Activated T-cell treated with anti-CD3 and anti-CD28 coated beads, Interleukin-2, amount 50 U/mL, for 72 hours (primary cell): ENCODE data around the gene GAPDHS. TPM values are rescaled to one million over a fixed set of nuclear protein-coding genes. Genes with fewer than 3 reads are reported as not detected.

Source experiments
- ATAC-seq, 2 donors: fragments of 150-1000 bp; cut with Tn5 transposase; replicated peaks in 1 of 2; 2 replicates each; pipeline ENCODE4 v1.10.0; 2021; ENCODE audit warnings: moderate library complexity in 2 of 2, mild to moderate bottlenecking in 1 of 2
- DNase-seq, 2 donors: peaks; one replicate each; pipeline ENCODE4 v3.0.0; 2021 to 2022; ENCODE audit warnings: mixed read lengths in 1 of 2
- H3K27ac Mint-ChIP-seq: one replicate; pipeline ENCODE4 v1.8.0; 2022; ENCODE audit warnings: mild to moderate bottlenecking, moderate library complexity, mixed read lengths
- H3K27me3 Mint-ChIP-seq: one replicate; pipeline ENCODE4 v1.8.0; 2022; ENCODE audit warnings: low read depth, mixed read lengths
- H3K36me3 Mint-ChIP-seq, 2 donors: one replicate each; pipeline ENCODE4 v1.8.0; 2022; ENCODE audit warnings: mixed read lengths in 2 of 2, mild to moderate bottlenecking in 1 of 2; ENCODE audit not compliant: insufficient read depth in 2 of 2
- H3K4me1 Mint-ChIP-seq: one replicate; pipeline ENCODE4 v1.8.0; 2022; ENCODE audit warnings: low read depth, mixed read lengths
- H3K4me3 Mint-ChIP-seq, 2 donors: one replicate each; pipeline ENCODE4 v1.8.0; 2022; ENCODE audit warnings: mild to moderate bottlenecking in 2 of 2, mixed read lengths in 2 of 2, moderate library complexity in 2 of 2
- H3K9me3 Mint-ChIP-seq, 2 donors: one replicate each; pipeline ENCODE4 v1.8.0; 2022; ENCODE audit warnings: mixed read lengths in 2 of 2
- total RNA-seq, 2 donors: library from RNA; stranded (reverse); gene quantifications; one replicate each; pipeline ENCODE4 v1.2.3, GENCODE V29; 2022

The GAPDHS gene
- total RNA-seq, 2 donors from 2014 or later: not detected

DNA sequence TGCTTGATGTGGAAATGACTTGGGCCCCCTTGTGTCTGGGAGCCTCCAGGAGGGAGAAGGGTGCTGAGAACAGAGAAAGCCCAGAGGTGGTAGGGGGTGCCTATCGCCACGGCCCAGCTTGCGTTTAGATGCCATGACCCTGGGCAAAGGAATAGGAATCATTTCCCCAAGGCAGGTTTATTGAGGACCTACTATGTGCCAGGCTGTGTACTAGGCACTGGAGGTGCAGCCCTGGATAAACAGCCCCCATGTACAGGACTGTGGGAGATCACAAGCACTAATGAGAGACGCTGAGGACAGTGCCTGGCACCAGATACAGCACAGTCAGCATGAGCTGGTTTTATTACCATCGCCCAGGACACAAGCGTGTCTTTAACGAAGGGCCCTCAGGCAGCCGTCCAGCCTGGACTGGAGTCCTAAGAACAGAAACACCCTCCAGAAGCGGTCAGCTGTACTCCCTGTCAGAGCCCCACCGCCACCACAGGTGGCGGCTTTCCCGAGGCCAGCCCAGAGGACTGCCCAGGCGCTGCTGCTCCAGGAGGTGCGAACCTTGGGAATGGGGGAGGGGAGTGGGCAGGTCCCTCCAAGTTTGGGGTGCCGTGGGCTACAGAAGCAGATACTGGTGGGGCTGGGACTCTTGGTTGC lies 16.7 kb downstream of the GAPDHS start:
- H3K36me3 Mint-ChIP-seq: peaks cover 5 to 7% of the 10 kb centered on the region in 2 donors
- H3K27me3 Mint-ChIP-seq: no peaks in the 10 kb centered on the region
- H3K4me1 Mint-ChIP-seq: peaks cover 32% of the 10 kb centered on the region
- ATAC-seq (no peak), DNase-seq (no peak)
- H3K9me3 Mint-ChIP-seq: no peaks in the 10 kb centered on the region
- H3K4me3 Mint-ChIP-seq: no peak overlapping the region
- no peak overlapping the region for H3K27ac Mint-ChIP-seq

DNA sequence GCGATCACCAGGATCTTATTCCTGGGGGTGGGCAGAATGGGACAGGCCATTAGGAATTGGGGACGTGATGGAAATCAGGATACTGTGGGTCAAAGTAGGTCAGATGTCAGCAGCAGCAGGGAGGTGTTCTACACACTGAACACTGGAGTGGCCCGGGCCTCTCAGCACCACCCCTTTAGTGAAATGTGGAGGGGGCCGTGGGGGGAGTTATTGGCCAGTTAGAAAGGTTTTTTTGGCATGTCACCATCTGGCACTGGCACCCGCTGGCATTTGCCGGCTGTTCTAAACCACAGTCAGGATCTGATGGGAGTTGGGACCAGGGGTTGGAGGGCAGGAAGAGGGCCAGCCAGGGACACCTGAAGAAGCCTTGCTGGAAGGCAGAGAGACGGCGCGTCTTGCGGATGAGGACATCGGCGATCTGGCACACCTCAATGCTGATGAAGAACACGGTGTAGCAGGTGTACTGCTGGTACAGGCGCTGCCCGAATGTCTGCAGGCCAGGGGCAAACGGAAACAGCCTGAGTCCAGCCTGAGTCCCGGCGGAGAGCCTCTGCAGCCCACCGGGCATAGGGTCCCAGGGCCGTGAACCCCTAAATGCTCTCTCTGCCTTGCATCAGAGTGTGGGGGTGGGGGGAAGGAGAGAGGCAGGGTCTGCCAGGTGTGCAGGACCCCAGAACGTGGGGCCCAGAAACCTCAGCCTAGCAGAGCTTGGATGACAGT lies 18.0 kb downstream of the GAPDHS start:
- Mint-ChIP-seq H3K4me3 (no peak overlapping the region), H3K9me3 (no peaks in the 10 kb centered on the region)

DNA sequence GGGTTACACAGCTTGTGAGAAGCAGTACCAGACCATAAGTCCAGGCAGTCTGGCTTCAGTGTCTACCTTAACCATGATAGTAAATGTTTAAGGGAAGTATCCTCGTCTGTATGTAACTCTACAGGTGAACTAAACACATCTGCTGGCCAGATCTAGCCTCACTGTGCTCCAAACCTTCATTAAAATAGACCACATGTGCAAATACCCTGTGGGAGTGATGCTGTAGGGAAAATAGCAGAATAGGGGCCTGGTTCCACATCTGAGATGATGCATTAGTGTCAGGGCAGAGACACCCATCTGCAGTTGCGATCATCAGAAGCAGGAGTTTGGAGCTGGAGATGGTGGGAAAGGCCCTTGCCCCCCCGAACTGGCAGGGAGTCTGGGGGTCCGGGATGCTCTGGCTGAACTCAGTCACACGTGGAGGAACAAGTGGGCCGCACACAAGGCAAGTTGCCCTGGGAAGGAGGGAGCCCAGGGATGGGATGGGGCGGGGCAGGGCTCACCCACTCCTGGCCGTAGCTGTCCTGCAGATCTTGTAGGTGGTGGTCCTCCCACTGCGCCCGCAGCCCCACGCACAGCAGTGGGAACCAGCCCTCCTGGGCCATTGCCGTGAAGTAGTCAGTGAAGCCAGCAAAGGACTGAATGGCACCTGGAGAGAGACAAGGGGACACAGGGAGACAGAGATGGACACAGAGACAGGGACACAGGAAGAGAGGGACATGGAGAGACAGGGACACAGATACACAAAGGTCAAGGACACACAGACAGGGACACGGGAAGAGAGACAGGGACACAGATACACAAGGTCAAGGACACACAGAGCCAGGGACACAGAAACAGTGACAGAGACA lies 19.5 kb downstream of the GAPDHS start:
- Mint-ChIP-seq H3K4me3 (no peak overlapping the region), H3K27ac (no peak overlapping the region), H3K27me3 (peaks cover 9% of the 10 kb centered on the region), H3K4me1 (peaks cover 19% of the 10 kb centered on the region), H3K9me3 (no peaks in the 10 kb centered on the region), H3K36me3 (peaks cover 0 to 3% of the 10 kb centered on the region in 2 donors)
- no peak for DNase-seq
- ATAC-seq: no peak

More for the DNA sequence above, 18.0 kb downstream of the GAPDHS start:
- ATAC-seq (no peak), DNase-seq (no peak)
- H3K4me1 Mint-ChIP-seq: peaks cover 29% of the 10 kb centered on the region
- H3K27ac Mint-ChIP-seq: no peak overlapping the region
- H3K27me3 Mint-ChIP-seq: no peaks in the 10 kb centered on the region
- peaks cover 2 to 5% of the 10 kb centered on the region in 2 donors for H3K36me3 Mint-ChIP-seq

DNA sequence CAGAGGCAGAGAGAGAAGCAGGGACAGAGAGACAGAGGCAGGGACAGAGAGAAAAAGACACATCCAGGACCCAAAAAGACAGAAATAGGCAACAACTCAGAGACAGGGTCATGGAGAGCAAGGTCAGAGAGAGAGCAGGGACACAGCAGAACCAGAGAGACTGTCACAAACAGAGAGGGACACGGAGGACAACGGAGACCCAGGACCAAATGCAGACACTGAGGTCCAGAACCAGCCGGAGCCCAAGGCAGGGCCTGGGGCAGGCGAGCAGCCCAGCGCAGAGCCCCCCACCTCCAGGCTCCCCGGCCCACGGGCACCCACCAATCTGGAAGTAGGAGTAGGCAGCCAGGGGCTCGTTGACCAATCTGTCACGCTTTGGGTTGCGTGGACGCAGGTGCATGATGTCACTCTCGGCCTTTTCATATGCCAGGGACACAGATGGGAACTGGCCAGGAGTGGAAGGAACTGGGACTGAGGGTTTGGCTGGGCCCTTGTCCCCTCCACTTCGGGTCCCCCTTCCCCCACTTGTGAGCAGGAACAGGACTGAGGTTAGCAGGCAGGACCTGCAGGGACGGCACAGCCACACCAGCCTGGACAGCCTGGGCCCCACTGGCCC lies 20.2 kb downstream of the GAPDHS start:
- peaks cover 13% of the 10 kb centered on the region for H3K27me3 Mint-ChIP-seq
- peaks cover 15% of the 10 kb centered on the region for H3K4me1 Mint-ChIP-seq
- ATAC-seq (no peak), DNase-seq (no peak)
- H3K36me3 Mint-ChIP-seq: peaks cover 0 to 3% of the 10 kb centered on the region in 2 donors
- H3K27ac Mint-ChIP-seq: no peak overlapping the region
- no peak overlapping the region for H3K4me3 Mint-ChIP-seq
- H3K9me3 Mint-ChIP-seq: no peaks in the 10 kb centered on the region

DNA sequence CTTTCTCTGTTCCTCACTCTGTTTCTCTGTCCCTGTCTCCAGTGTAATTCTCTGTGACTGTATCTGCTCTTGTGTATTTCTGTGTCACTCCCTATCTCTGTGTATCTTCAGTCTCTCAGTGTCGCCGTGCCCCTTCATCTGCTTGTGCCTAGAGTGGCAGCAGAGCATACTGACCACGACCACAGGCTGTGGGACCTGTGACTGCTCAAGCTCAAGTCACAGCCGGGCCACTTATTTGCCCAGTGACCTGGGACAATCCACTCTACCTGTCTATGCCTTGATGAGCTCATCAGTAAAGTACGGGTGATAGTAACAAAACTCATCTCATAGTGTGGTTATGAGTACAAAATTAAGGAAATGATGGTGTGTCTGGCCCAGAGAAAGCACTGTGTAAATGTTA lies 20.8 kb downstream of the GAPDHS start:
- peak in 1 of 2 donors; percentile 18 for ATAC-seq
- Mint-ChIP-seq H3K9me3 (no peaks in the 10 kb centered on the region), H3K36me3 (peaks cover 0 to 3% of the 10 kb centered on the region in 2 donors), H3K4me1 (peaks cover 9% of the 10 kb centered on the region), H3K27me3 (peaks cover 18% of the 10 kb centered on the region), H3K4me3 (no peak overlapping the region), H3K27ac (no peak overlapping the region)
- DNase-seq: no peak

DNA sequence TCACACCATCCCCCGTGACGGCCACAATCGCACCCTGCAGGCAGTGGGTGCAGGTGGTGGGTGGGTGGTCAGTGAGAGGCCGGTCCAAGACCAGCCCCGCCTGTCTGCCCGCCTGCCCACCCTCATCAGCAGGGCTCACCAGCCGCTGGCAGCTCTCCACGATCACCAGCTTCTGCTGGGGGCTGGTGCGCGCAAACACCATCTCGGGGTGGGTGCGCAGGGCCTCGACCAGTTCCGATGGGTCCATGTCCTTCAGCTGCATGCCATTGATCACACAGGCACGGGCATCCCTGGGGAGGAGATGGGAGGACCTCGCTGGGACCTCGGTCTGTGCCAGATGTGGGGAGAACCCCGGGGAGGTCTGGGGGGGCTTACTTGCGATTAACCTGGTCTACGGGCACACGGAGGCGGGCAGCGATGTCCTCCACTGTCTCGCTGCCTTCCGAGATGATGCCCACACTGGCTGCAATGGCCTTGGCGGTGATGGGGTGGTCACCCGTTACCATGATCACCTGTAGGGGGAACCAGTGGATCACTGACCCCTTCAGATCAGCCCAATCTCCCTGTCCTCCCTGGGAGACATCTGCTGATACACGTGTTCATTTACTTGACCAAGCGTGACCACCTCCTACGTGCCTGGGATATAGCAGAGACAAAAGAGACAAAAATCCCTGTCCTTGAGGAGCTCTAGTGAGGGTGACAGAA lies 22.2 kb downstream of the GAPDHS start:
- Mint-ChIP-seq H3K4me3 (no peak overlapping the region), H3K4me1 (peaks cover 5% of the 10 kb centered on the region), H3K36me3 (no peaks in the 10 kb centered on the region), H3K9me3 (no peaks in the 10 kb centered on the region), H3K27me3 (peaks cover 32% of the 10 kb centered on the region), H3K27ac (no peak overlapping the region)
- DNase-seq (no peak), ATAC-seq (no peak)

DNA sequence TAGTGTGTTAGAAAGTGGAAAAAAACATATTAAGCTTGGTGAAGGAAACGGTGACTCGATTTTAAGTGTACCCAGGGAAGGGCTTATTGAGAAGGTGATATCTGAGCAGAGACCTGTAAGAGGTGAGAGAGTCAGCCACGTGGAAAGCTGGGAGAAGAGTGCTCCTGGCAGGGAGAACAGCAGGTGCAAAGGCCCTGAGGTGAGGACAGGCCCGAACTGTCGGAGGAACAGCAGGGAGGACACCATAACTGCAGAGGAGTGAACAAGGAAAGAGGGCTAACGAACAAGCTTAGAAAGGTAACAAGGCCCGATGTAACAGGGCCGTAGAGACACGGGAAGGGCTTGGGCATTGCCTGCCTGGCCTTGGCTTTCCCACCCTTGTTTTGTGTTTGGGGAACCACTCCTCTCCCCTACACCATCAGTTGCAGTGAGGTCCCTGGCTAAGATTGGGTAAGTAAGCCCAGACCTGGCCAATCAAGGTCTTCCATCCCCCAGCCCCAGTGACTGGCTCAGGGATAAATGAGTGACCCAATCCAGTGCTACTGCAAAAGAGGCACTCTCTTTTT lies 22.9 kb downstream of the GAPDHS start:
- no peak overlapping the region for H3K27ac Mint-ChIP-seq
- peaks cover 39% of the 10 kb centered on the region for H3K27me3 Mint-ChIP-seq
- no peak for ATAC-seq
- no peaks in the 10 kb centered on the region for H3K9me3 Mint-ChIP-seq
- H3K36me3 Mint-ChIP-seq: no peaks in the 10 kb centered on the region
- no peak overlapping the region for H3K4me3 Mint-ChIP-seq
- H3K4me1 Mint-ChIP-seq: peaks cover 5% of the 10 kb centered on the region
- no peak for DNase-seq

DNA sequence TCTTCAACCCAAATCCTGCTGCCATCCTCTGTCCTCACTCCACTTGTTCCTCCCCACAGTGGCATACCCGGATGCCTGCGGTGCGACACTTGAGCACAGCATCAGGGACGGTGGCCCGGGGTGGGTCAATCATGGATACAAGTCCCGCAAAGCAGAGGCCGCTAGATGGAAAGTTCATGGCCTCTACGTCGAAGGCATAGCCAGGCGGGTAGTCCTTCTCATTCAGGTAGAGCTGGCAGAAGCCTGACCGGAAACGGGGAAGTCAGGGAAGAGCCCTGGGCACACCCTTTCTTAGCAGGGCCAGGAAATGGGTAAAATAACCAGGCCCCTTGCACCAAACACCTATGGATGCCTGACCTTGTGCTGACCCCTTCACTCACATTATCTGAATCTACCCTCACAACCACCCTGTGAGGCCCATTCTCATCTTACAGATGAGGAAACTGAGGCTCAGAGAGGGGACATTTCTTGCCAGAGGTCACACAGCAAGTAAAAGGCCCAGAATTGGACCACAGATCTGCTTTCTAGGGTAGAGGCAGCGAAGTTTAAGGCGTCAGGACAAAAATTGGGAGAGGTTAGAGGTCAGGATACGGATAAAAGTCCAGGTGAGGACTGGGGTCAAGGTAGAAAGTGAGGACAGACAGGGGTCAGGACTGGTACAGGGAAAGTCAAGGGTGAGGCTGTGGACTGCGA lies 23.7 kb downstream of the GAPDHS start:
- Mint-ChIP-seq H3K4me1 (peaks cover 5% of the 10 kb centered on the region), H3K27ac (no peak overlapping the region), H3K4me3 (peak overlapping the region; percentile 32 to 72), H3K9me3 (no peaks in the 10 kb centered on the region), H3K27me3 (peaks cover 47% of the 10 kb centered on the region), H3K36me3 (no peaks in the 10 kb centered on the region)
- DNase-seq (no peak), ATAC-seq (no peak)

DNA sequence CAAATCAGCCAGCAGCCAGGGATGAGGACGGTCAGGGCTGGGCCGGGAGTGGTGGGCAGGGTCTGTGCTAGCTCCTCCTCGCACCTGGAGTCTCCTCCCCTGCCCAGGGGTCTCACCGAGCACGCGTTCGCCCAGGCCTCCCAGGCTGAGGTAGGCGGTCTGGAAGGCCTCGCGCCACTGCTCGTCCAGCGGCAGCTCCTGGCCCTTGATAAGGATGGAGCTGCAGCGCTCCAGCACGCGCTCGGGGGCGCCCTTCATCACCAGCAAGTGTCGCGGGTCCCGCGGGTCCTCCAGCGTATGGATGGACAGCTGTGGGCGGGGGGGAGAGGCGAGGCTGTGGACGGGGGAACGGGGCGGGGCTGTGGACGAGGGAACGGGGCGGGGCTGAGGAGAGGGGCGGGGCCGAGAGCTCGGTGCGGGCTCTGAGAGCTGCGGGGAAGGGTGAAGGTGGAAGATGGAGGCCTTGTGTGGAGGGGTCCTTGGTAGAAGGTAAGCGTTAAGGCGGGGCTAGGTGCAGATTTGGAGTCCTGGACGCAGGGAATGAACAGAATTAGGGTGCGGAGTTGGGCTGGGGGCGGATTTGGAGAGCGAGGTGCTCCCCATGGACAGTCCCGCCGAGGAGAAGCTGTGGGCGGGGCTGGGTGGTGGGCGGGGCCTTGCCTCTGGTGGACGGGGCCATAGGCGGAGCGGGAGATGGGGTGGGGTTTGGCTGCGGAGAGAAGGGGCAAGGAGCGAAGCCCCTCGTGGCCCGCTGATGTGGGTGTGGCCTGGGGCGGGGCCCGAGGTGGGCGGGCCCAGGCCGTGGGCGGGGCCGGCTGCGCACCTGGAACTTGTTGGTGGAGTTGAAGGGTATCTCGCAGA lies 24.5 kb downstream of the GAPDHS start:
- H3K36me3 Mint-ChIP-seq: no peaks in the 10 kb centered on the region
- ATAC-seq: peak; percentile 68 to 78
- H3K4me1 Mint-ChIP-seq: peaks cover 5% of the 10 kb centered on the region
- H3K9me3 Mint-ChIP-seq: no peaks in the 10 kb centered on the region
- H3K27ac Mint-ChIP-seq: no peak overlapping the region
- peaks cover 55% of the 10 kb centered on the region for H3K27me3 Mint-ChIP-seq
- peak; percentile 63 to 65 for DNase-seq
- H3K4me3 Mint-ChIP-seq: peak overlapping the region; percentile 77 to 79

DNA sequence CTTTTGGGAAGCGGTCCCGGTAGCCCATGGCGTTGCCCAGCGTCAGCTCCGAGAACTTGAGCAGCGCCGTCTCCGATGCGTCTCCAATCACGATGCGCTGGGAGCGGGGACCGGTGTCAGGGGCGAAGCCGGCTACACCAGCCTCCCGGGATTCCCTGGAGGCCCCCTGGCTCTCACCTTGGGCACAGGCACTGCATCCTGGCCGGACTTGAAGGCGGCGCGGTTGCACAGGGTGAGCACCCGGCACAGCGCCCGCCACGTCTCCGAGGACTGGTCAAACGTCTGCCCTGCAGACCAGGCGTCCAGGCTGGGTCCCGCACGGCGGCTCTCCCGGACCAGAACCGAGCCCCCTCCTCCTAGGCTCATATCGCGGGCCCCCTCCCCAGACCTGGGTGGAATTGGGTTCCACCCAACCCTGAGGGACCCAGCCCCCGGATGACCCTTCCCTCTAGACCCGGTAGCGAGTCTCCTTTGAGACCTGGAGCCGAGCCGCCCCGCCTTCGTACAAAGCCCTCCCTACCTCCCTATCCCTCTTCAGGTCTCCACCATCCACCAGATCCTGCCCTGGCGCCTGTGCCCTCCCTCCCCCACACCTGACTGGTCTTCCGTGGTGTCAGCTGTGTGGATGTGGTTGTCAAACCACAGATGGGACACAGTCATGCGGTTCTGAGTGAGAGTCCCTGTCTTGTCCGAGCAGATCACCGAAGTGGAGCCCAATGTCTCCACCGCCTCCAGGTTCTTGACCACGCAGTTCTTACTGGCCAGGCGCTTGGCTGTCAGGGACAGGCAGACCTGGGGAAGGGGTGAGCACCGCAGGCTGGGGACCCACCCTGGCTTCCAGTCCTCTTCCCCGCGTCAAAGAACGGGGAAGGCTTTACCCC lies 25.4 kb downstream of the GAPDHS start:
- H3K27me3 Mint-ChIP-seq: peaks cover 60% of the 10 kb centered on the region
- DNase-seq (no peak), ATAC-seq (no peak)
- peaks cover 5% of the 10 kb centered on the region for H3K4me1 Mint-ChIP-seq
- no peaks in the 10 kb centered on the region for H3K36me3 Mint-ChIP-seq
- H3K4me3 Mint-ChIP-seq: peak overlapping the region in 1 of 2 donors; percentile 79
- H3K27ac Mint-ChIP-seq: no peak overlapping the region
- H3K9me3 Mint-ChIP-seq: no peaks in the 10 kb centered on the region
